Smooth muscle cell (in vitro differentiated cells): Measurements from ENCODE around the gene ZDHHC14. TPM values are rescaled to one million over a fixed set of nuclear protein-coding genes. Genes with fewer than 3 reads are reported as not detected.

Experiments
- DNase-seq: peaks from one replicate; lab custom pipeline; 2025; ENCODE audit not compliant: unreplicated experiment; lab: John Stamatoyannopoulos, UW
- H2AFZ ChIP-seq: fragments of 200-600 bp; sonication (generic); 2 replicates; pipeline ENCODE4 v1.6.0; 2016; ENCODE audit warnings: antibody characterized with exemption, low read depth, mild to moderate bottlenecking
- H3F3A ChIP-seq: fragments of 200-600 bp; sonication (generic); 2 replicates; pipeline ENCODE4 v1.6.0; 2017; ENCODE audit warnings: antibody characterized with exemption, low read depth
- H3K27ac ChIP-seq: fragments of 200-600 bp; sonication (generic); 2 replicates; pipeline ENCODE4 v1.5.1; 2016; ENCODE audit warnings: low read depth, mild to moderate bottlenecking
- H3K27me3 ChIP-seq: fragments of 200-600 bp; sonication (generic); 2 replicates; pipeline ENCODE4 v1.6.1; 2016; ENCODE audit warnings: low read depth, mild to moderate bottlenecking
- H3K36me3 ChIP-seq: fragments of 200-600 bp; sonication (generic); 2 replicates; pipeline ENCODE4 v1.5.1; 2016; ENCODE audit warnings: low read depth
- H3K4me1 ChIP-seq: fragments of 200-600 bp; sonication (generic); 2 replicates; pipeline ENCODE4 v1.5.1; 2016; ENCODE audit warnings: low read depth
- H3K4me2 ChIP-seq: fragments of 200-600 bp; sonication (generic); 2 replicates; pipeline ENCODE4 v1.6.0; 2016; ENCODE audit warnings: mild to moderate bottlenecking
- H3K4me3 ChIP-seq: fragments of 200-600 bp; sonication (generic); 2 replicates; pipeline ENCODE4 v1.5.1; 2016; ENCODE audit warnings: mild to moderate bottlenecking
- H3K79me2 ChIP-seq: fragments of 200-600 bp; sonication (generic); 2 replicates; pipeline ENCODE4 v1.6.0; 2016; ENCODE audit warnings: low read depth, mild to moderate bottlenecking
- H3K9ac ChIP-seq: fragments of 200-600 bp; sonication (generic); 2 replicates; pipeline ENCODE4 v1.6.0; 2016; ENCODE audit warnings: low read depth
- H3K9me3 ChIP-seq: fragments of 200-600 bp; sonication (generic); replicated peaks from 2 replicates; pipeline ENCODE4 v1.5.1; 2016; ENCODE audit warnings: low read depth
- H4K20me1 ChIP-seq: fragments of 200-600 bp; sonication (generic); 2 replicates; pipeline ENCODE4 v1.6.0; 2016; ENCODE audit warnings: low read depth
- CTCF ChIP-seq: fragments of 200-600 bp; sonication (generic); IDR thresholded peaks from 2 replicates; pipeline ENCODE4 v1.5.1; 2017; ENCODE audit warnings: borderline replicate concordance, mild to moderate bottlenecking, antibody characterized with exemption; ENCODE audit not compliant: insufficient read depth, poor library complexity, severe bottlenecking
- WGBS: methylation state at CpG from one replicate; pipeline ENCODE4 v1.1.7; 2016; ENCODE audit warnings: low lambda C conversion rate; 5-methylcytosine and 5-hydroxymethylcytosine counted together
- polyA plus RNA-seq: library from polyadenylated mRNA; unstranded; fragments of >200 nt; fragmentation: Nextera tagmentation; extraction: Ambion mirVana; gene quantifications from 2 replicates; pipeline ENCODE4 v1.2.1, GENCODE V29; 2016
- total RNA-seq: library from RNA; depleted of rRNA; stranded (reverse); fragments of >200 nt; gene quantifications from 2 replicates; pipeline ENCODE4 v1.2.3, GENCODE V29; 2014

Gene ZDHHC14
- total and polyA plus RNA-seq, 2 experiments from 2014 or later = 1.3 to 1.6 TPM

- Histone ChIP-seq H3K4me2 (no peak overlapping the region), H2AFZ (no peak overlapping the region), H3K27ac (no peak overlapping the region), H3K9me3 (no peaks in the 10 kb centered on the region), H3K36me3 (no peaks in the 10 kb centered on the region), H3K9ac (no peak overlapping the region), H3K4me3 (no peak overlapping the region), H3K27me3 (no peaks in the 10 kb centered on the region), H3K79me2 (no peaks in the 10 kb centered on the region), H3F3A (no peaks in the 10 kb centered on the region), H3K4me1 (peaks cover 8% of the 10 kb centered on the region), H4K20me1 (no peaks in the 10 kb centered on the region)
- 97% methylated on average over 23 of the region's 23 CpGs for WGBS
- TF ChIP-seq CTCF = no peak
- no peak for DNase-seq
Observed at GRCh38 chr6:157647261-157647915, 266.4 kb downstream of the ZDHHC14 start.

GRCh38 chr6:157648561-157648960 lies 267.6 kb downstream of the ZDHHC14 start:
- no peak for DNase-seq
- Histone ChIP-seq H3K9me3 (no peaks in the 10 kb centered on the region), H3K27me3 (no peaks in the 10 kb centered on the region), H3K79me2 (no peaks in the 10 kb centered on the region), H2AFZ (no peak overlapping the region), H3K9ac (no peak overlapping the region), H3K4me2 (peak overlapping the region; percentile 48), H3F3A (no peaks in the 10 kb centered on the region), H3K27ac (peak overlapping the region; percentile 30), H3K4me3 (no peak overlapping the region), H3K4me1 (peaks cover 8% of the 10 kb centered on the region), H3K36me3 (no peaks in the 10 kb centered on the region), H4K20me1 (no peaks in the 10 kb centered on the region)
- TF ChIP-seq CTCF = no peak
- 87% methylated on average over 5 of the region's 5 CpGs for WGBS

GRCh38 chr6:157649311-157650260 lies 268.6 kb downstream of the ZDHHC14 start:
- H3K4me1 ChIP-seq = peaks cover 8% of the 10 kb centered on the region
- no peaks in the 10 kb centered on the region for H3K27me3 ChIP-seq
- WGBS = 98% methylated on average over 20 of the region's 25 CpGs
- no peaks in the 10 kb centered on the region for H4K20me1 ChIP-seq
- H3K9ac ChIP-seq = no peak overlapping the region
- H3K36me3 ChIP-seq = no peaks in the 10 kb centered on the region
- no peaks in the 10 kb centered on the region for H3K79me2 ChIP-seq
- no peak overlapping the region for H3K4me2 ChIP-seq
- H3K4me3 ChIP-seq = no peak overlapping the region
- no peaks in the 10 kb centered on the region for H3K9me3 ChIP-seq
- DNase-seq = no peak
- H3K27ac ChIP-seq = no peak overlapping the region
- no peaks in the 10 kb centered on the region for H3F3A ChIP-seq
- no peak for TF ChIP-seq CTCF
- H2AFZ ChIP-seq = no peak overlapping the region
